H1 (cell line): Measurements from ENCODE around the gene KRT1. TPM values are rescaled to one million over a fixed set of nuclear protein-coding genes. Genes with fewer than 3 reads are reported as not detected.

Source experiments
- RNF2 ChIP-seq: fragments of 200-900, 300-1000 bp; sonication (generic); IDR thresholded peaks from 2 replicates; pipeline ENCODE4 v1.7.1; 2016; ENCODE audit warnings: borderline replicate concordance, low read depth, mild to moderate bottlenecking, antibody characterized with exemption, low read length; ENCODE audit not compliant: poor library complexity, severe bottlenecking; ENCODE audit errors: missing control alignments
- TAF1 ChIP-seq: IDR thresholded peaks from 2 replicates; pipeline ENCODE4 v1.6.1; 2011; ENCODE audit warnings: mild to moderate bottlenecking, low read depth, low read length
- polyA plus RNA-seq, 7 experiments: library from polyadenylated mRNA; depleted of rRNA in 3 of 7; stranded (reverse) in 5 of 7; unstranded in 2 of 7; fragments of >200 nt in 5 of 7; fragments of 200-250 nt in 2 of 7; gene quantifications; 1 replicate in 5 of 7; 2 replicates in 1 of 7; 4 replicates in 1 of 7; pipeline versions ENCODE4 v1.2.1 to v1.2.3, GENCODE V29; 2011 to 2013; ENCODE audit warnings: missing spikeins in 2 of 7, mixed read lengths in 2 of 7
- total RNA-seq: library from RNA; stranded (reverse); fragmentation: NEBNext Ultra II Directional; extraction: Animal tissue kit (Norgen Biotek cat#: 25700); gene quantifications from 2 replicates; pipeline ENCODE4 v1.2.1, GENCODE V29; 2021

Gene KRT1
- total and polyA plus RNA-seq, 2 of the 8 experiments (the other 6 are each of a cell fraction or from before 2014, with no cell fraction given): not detected

GRCh38 chr12:52703878-52704277, 23.7 kb upstream of the KRT1 start (continued):
- TF ChIP-seq TAF1: no peak
- TF ChIP-seq RNF2: no peak
